Small intestine (tissue), 7 donors: Measurements from ENCODE around the gene AP4E1. TPM values are rescaled to one million over a fixed set of nuclear protein-coding genes. Genes with fewer than 3 reads are reported as not detected.
"Not testable (repeated sequence)": the region's sequence is repeated elsewhere in the genome, so short reads cannot be mapped to it uniquely, and the experiment has no call there.

Experiments
- DNase-seq, 2 donors: peaks; one replicate each; pipeline versions ENCODE4 v3.0.0 to v3.0.0-alpha.2; 2013
- FAIRE-seq: peaks from 2 replicates; lab custom pipeline; 2012; peaks lifted over from hg19 to GRCh38; lab: Jason Lieb, UNC
- H3K27ac ChIP-seq, 3 donors: one replicate each; pipeline ENCODE4 v1.5.1; 2013; ENCODE audit warnings: low read length in 2 of 3, mild to moderate bottlenecking in 2 of 3, control low read depth in 1 of 3, inconsistent platforms in 1 of 3, low read depth in 1 of 3, moderate library complexity in 1 of 3
- H3K27me3 ChIP-seq, 3 donors: one replicate each; pipeline ENCODE4 v1.6.1; 2013; ENCODE audit warnings: low read length in 3 of 3, inconsistent platforms in 1 of 3; ENCODE audit not compliant: control insufficient read depth in 3 of 3, insufficient read depth in 3 of 3
- H3K36me3 ChIP-seq, 3 donors: one replicate each; pipeline ENCODE4 v1.6.1; 2013; ENCODE audit warnings: low read length in 3 of 3, inconsistent platforms in 1 of 3, low read depth in 1 of 3, mild to moderate bottlenecking in 1 of 3, moderate library complexity in 1 of 3; ENCODE audit not compliant: control insufficient read depth in 3 of 3, insufficient read depth in 2 of 3
- H3K4me1 ChIP-seq, 3 donors: one replicate each; pipeline ENCODE4 v1.6.1; 2013; ENCODE audit warnings: low read length in 2 of 3, inconsistent platforms in 1 of 3, low read depth in 1 of 3, mild to moderate bottlenecking in 1 of 3, moderate library complexity in 1 of 3; ENCODE audit not compliant: control insufficient read depth in 3 of 3, insufficient read depth in 2 of 3
- H3K4me3 ChIP-seq, 3 donors: one replicate each; pipeline ENCODE4 v1.5.1; 2013; ENCODE audit warnings: low read length in 3 of 3, control low read depth in 1 of 3, inconsistent platforms in 1 of 3, low read depth in 1 of 3, mild to moderate bottlenecking in 1 of 3, moderate library complexity in 1 of 3
- H3K9me3 ChIP-seq, 2 donors: one replicate each; pipeline ENCODE4 v1.6.1; 2013; ENCODE audit warnings: low read depth in 1 of 2, low read length in 1 of 2; ENCODE audit not compliant: control insufficient read depth in 2 of 2, insufficient read depth in 1 of 2
- WGBS, 3 donors: extraction: QIAGEN DNeasy Blood & Tissue Kit; methylation state at CpG; one replicate each; pipeline ENCODE4 v1.1.7; 2013; 5-methylcytosine and 5-hydroxymethylcytosine counted together
- polyA plus RNA-seq, 4 donors: library from polyadenylated mRNA; stranded (reverse) in 3 of 4; unstranded in 1 of 4; fragments of 200-250 nt in 3 of 4; fragments of 120-200 nt in 1 of 4; gene quantifications; one replicate each; pipeline versions ENCODE4 v1.2.1 to v1.2.3, GENCODE V29; 2013
- donor health status: healthy with polysubstance abuse.
- donor health status: control.
- donor health status: control.
- donor health status: Bipolar disorder and iron deficiency.
- donor health status: healthy.

AP4E1 gene
- polyA plus RNA-seq, 4 donors, result 3.0 to 7.5 (median 3.7) TPM

DNA sequence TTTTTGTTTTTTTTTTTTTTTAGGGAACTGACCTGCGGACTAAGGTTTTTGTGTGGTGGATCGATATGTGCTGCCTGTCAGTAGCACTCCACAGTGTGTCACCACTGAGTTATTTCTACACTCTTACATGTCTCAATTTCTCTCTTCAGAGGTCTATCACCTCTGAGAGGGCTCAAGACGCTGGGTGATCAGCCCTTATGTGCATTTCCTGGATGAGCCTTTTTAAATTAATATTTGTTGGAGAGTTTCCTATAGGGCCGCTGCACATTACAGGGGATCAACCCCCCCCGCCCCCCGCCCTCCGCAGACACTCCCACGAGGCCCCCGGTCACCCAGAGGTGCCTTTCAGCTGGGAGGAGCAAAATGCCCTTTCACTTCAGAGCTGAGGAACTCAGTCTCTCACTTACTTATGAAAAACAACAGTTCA lies 34.5 kb upstream of the AP4E1 start:
- DNase-seq (no peak), FAIRE-seq (no peak)
- Histone ChIP-seq H3K9me3 (no peaks in the 10 kb centered on the region), H3K36me3 (no peaks in the 10 kb centered on the region), H3K27me3 (peaks cover 0 to 6% (median 0%) of the 10 kb centered on the region in 3 donors), H3K4me1 (no peaks in the 10 kb centered on the region), H3K4me3 (no peak overlapping the region), H3K27ac (no peak overlapping the region)
- WGBS, 3 donors, result 28 to 43% (median 30%) methylated on average over 9 of the region's 9 CpGs

DNA sequence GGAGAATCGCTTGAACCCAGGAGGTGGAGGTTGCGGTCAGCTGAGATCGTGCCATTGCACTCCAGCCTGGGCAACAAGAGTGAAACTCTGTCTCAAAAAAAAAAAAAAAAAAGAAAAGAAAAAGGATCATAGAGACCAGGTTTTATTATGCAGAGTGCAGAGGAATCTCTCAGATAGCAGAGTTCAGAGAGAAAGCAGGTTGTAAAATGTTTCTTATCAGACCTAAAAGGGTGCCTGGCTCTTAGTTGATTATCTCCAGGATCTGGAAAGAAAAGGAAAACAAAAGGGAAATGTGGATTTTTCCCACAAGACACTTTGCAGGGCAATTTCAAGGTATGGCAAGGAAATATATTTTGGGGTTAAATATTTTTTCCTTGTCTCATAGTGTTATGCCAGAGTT lies 33.2 kb upstream of the AP4E1 start:
- WGBS, 3 donors, result 43 to 76% (median 68%) methylated on average over 3 of the region's 3 CpGs
- not testable (repeated sequence) for H3K27me3 ChIP-seq, H3K36me3 ChIP-seq, H3K9me3 ChIP-seq, H3K27ac ChIP-seq, FAIRE-seq, H3K4me3 ChIP-seq, H3K4me1 ChIP-seq
- peak in 1 of 2 donors; percentile 16 for DNase-seq

DNA sequence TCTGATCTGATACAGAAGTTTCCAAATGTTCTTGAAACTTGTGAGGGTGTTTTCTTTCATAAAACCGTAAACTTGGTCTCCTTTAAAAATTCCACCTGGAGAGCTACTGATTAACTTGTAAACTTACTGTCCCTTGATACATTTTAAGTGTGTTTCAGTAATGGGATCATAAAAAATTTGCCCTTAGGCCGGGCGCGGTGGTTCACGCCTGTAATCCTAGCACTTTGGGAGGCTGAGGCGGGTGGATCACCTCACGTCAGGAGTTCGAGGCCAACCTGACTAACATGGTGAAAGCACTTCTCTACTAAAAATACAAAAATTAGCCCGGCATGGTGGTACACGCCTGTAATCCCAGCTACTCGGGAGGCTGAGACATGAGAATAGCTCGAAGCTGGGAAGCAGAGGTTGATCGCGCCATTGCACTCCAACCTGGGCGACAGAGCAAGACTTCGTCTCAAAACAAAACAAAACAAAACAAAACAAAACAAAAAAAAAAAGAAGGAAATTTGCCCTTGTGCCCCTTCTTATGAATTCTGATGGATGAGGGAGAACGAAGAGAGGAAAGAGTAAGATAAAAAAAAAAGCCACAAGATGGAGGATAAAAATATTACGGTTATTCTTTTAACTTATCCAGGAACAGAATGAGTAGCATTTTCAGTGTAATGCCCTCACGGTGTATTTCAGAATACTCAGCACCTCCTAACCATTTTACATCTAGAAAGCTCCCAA lies 32.1 kb upstream of the AP4E1 start:
- peaks cover 0 to 3% (median 0%) of the 10 kb centered on the region in 3 donors for H3K4me1 ChIP-seq
- peak in 1 of 2 donors; percentile 44 for DNase-seq

DNA sequence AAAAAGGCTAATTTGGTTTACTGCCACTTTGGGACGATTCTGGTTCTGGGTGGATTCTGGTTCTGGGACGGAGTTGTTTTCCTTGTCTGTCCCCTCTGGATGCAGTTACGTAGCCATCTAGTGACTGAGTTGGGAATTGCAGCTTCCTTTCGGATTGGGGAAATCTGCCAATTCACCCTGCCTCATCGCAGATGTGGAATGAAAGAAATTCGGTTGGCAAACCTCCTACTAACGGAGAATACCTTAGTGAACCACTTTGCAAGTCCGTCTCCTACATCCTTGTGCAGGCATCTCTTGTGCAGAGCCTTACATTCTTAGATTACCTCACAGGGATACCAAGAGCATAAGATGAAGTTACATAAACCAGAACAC lies 31.5 kb upstream of the AP4E1 start:
- 1% methylated on average over 8 of the region's 8 CpGs for WGBS, 3 donors
- no peaks in the 10 kb centered on the region for H3K36me3 ChIP-seq
- H3K27ac ChIP-seq, result no peak overlapping the region
- H3K9me3 ChIP-seq, result no peaks in the 10 kb centered on the region
- FAIRE-seq (no peak), DNase-seq (peak; percentile 84)
- H3K4me1 ChIP-seq, result peaks cover 0 to 3% (median 0%) of the 10 kb centered on the region in 3 donors
- H3K4me3 ChIP-seq, result peak overlapping the region in 2 of 3 donors; percentile 7 to 12
- no peaks in the 10 kb centered on the region for H3K27me3 ChIP-seq

More for the DNA sequence above, 32.1 kb upstream of the AP4E1 start:
- Histone ChIP-seq H3K4me3 (peak overlapping the region in 2 of 3 donors; percentile 7 to 12), H3K27me3 (no peaks in the 10 kb centered on the region), H3K27ac (no peak overlapping the region), H3K36me3 (no peaks in the 10 kb centered on the region), H3K9me3 (no peaks in the 10 kb centered on the region)
- WGBS, 3 donors, result 44 to 64% (median 45%) methylated on average over 19 of the region's 19 CpGs
- no peak for FAIRE-seq

DNA sequence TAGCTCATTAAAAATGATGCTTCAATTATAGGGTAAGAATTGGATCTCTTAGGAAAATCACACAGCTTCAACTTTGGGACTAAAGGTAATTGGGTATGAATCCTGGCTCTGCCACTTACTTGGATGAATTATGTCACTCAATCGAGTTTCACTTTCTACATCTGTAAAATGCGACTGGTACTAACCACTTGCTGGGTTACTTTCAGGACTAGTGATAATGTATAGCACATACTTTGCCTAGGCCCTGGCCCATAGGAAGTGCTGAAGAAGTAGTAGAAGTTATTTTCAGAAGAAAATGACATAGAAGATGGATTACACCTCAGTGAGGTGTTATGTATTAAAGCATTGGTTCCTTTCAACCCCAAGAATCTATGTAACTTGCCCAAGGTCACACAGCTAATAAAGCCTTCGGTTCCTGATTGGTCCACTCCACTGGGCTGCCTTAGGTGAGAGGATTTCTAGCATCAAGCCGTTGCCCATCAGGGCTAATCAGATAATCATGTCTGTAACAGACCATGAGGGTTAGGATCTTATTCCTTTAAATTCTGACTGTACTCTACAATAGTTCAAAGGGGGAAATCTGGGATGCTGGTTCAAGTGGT lies 29.4 kb upstream of the AP4E1 start:
- Histone ChIP-seq H3K27ac (peak overlapping the region in 1 of 3 donors; percentile 30), H3K4me3 (no peak overlapping the region), H3K9me3 (no peaks in the 10 kb centered on the region), H3K36me3 (no peaks in the 10 kb centered on the region), H3K27me3 (no peaks in the 10 kb centered on the region), H3K4me1 (peaks cover 0 to 3% (median 0%) of the 10 kb centered on the region in 3 donors)
- WGBS, 3 donors, result 11 to 47% (median 25%) methylated on average over 4 of the region's 4 CpGs
- DNase-seq, result peak in 1 of 2 donors; percentile 62
- no peak for FAIRE-seq

DNA sequence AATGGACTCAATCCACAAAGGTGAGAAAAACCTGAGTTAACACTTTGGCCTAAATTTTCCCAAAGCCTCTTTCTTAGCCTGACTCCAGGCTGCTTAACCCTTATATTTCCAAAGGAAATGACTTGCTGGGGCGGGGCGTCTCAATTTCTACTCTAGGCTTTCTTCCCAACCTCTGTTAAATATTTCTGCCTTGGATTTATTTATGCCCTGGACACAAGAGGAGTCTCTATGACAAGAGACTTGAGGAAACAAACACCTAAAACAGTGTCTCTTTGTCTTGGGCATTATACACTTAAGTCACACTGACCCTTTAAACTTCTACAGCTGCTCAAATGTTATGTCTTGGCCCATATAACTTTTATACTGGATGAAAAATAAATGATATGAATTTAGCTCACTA lies 28.3 kb upstream of the AP4E1 start:
- peaks cover 0 to 7% (median 0%) of the 10 kb centered on the region in 3 donors for H3K4me1 ChIP-seq
- H3K27me3 ChIP-seq, result no peaks in the 10 kb centered on the region
- DNase-seq (no peak), FAIRE-seq (no peak)
- H3K4me3 ChIP-seq, result no peak overlapping the region
- no peaks in the 10 kb centered on the region for H3K9me3 ChIP-seq
- 84 to 94% (median 92%) methylated on average over 2 of the region's 2 CpGs for WGBS, 3 donors
- no peaks in the 10 kb centered on the region for H3K36me3 ChIP-seq
- peak overlapping the region in 1 of 3 donors; percentile 34 for H3K27ac ChIP-seq

DNA sequence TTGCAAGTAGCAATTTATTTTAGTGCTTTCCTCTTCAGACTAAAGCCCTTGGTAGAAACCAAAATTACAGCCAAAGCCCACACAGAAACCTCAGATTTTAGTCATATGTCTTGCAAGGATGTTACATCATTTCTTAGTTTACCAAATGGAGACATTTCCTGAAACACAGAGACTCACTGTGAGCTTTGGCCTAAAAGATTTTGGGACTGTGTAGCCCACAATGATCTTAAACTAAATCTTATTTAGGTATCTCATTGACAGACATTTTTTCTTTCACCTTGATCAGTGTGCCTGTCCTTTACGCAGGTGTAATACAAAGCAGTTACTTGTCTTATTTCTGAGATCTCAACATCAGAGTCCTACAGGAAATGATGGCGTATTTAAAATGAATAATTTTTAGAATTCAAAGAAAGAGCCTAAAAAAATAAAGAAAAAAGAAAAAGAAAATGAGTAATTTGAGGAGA lies 27.8 kb upstream of the AP4E1 start:
- Histone ChIP-seq H3K36me3 (no peaks in the 10 kb centered on the region), H3K4me3 (no peak overlapping the region), H3K27me3 (no peaks in the 10 kb centered on the region), H3K4me1 (peaks cover 0 to 7% (median 0%) of the 10 kb centered on the region in 3 donors), H3K27ac (peak overlapping the region in 1 of 3 donors; percentile 17), H3K9me3 (no peaks in the 10 kb centered on the region)
- DNase-seq (no peak), FAIRE-seq (no peak)
- 77 to 95% (median 85%) methylated on average over 2 of the region's 2 CpGs for WGBS, 3 donors

DNA sequence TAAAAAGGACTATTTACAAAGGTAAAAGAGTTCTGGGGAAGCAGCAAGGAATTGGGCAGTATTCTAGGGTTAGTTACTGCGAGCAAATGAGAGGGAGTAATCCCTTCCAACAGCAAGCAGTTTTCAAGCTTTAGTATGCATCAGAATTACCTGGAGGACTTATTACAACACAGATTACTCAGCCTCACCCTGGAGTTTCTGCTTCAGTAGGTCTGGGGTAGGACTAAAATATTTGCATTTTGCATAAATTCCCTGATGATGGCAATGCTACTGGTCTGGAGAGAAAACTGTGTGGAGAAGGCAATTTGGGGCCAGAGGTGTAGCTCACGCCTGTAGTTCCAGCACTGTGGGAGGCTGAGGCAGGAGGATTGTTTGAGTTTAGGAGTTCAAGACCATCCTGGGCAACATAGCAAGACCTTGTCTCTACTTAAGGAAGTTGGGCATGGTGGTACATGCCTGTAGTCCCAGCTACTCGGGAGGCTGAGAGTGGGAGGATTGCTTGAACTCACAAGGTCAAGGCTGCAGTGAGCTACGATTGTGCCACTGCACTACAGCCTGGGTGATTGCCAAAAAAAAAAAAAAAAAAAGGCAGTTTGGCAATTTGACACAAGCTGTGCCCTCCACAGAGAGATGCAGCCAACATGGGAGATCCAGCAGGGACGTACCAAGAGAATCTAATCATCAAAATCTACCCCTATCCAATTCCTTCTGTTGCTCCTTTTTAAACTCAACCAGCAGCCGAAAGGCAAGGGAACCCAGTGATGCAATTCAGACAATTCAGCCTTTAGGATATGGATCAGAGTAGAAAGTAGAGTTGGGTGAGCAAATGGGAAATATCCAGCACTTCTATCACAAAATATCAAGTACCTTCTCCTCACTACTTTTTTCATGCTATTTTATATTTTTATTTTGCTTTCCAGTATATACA lies 27.1 kb upstream of the AP4E1 start:
- H3K36me3 ChIP-seq, result no peaks in the 10 kb centered on the region
- peaks cover 0 to 7% (median 0%) of the 10 kb centered on the region in 3 donors for H3K4me1 ChIP-seq
- no peak for DNase-seq
- FAIRE-seq, result no peak
- H3K9me3 ChIP-seq, result no peaks in the 10 kb centered on the region
- peak overlapping the region in 1 of 3 donors; percentile 31 for H3K27ac ChIP-seq
- no peak overlapping the region for H3K4me3 ChIP-seq
- WGBS, 3 donors, result 58 to 69% (median 63%) methylated on average over 6 of the region's 6 CpGs
- H3K27me3 ChIP-seq, result no peaks in the 10 kb centered on the region
